HG02642 (cell line): ENCODE data around the gene CYB561.
A peak's percentile ranks its signal among the peaks of the same experiment; 100 is the strongest.

ENCODE experiments used
- ATAC-seq: cut with Tn5 transposase; IDR thresholded peaks from one replicate; pipeline ENCODE4 v1.9.1; 2021; ENCODE audit warnings: mild to moderate bottlenecking; ENCODE audit not compliant: unreplicated experiment, poor library complexity

The CYB561 gene, protein sequence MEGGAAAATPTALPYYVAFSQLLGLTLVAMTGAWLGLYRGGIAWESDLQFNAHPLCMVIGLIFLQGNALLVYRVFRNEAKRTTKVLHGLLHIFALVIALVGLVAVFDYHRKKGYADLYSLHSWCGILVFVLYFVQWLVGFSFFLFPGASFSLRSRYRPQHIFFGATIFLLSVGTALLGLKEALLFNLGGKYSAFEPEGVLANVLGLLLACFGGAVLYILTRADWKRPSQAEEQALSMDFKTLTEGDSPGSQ

DNA sequence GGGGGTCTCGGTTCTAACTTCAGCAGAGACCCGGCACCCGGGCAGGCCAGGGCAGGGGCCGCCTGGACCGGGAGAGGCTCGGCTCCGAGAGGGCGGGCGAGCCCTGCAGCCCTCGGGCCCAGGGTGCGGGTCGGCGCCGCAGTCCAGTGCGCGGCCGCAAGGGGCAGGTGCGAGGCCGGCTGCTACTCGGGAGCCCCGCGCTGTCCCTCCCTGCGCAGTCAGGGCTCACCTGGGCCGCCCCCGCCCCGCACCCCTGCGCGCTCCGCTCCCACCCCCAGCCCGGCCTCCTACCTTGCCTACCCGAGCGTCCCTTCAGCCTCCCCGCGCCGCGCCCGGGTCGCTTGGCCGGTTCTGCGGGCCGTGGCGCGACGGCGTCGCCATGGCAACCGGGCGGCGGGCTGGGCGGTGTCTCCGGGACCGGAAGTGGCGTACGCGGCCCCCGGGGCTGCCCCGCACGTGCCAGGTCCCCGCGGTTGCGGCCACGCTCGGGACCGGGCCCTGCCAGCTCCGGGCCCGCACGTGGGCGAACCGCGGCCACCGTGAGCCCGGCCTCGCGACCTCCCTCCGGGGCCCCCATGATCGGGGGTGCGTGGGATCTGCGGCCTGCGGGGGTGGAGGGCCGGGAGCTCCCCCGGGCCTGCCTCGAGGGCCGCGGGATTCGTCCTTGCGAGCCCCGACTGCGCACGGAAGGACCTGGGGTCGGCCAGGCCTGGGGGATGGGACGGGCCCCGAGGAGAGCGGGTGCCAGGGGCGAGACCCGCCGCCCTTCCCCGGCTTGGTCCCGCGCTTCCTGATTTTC, at the start of gene CYB561:
Gene CYB561, minus strand, starts transcription at position 353 of the 799 bp plus-strand sequence. CDS start 8,759 bp downstream, outside the sequence.
- ATAC-seq, result peak; percentile 67

DNA sequence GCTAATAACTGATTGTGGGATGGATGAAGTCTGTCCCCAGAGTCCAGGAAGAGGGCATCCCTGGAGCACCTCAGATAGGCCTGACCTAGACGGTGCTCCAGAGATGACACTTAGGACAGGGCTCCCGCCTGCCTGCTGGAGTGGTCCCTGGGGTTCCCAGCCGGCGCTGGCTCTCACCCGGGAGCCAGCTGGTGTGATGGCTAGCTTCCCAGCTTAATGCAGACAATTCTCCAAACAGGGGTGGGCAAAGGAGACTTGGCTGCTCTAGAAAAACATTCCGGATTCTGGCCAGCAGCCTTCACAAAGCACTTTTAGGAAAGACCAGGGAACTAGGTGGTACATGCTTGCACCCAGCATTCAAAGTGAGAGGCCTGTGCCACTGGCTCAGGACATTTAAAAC, 49.4 kb upstream of the CYB561 start:
- no peak for ATAC-seq

DNA sequence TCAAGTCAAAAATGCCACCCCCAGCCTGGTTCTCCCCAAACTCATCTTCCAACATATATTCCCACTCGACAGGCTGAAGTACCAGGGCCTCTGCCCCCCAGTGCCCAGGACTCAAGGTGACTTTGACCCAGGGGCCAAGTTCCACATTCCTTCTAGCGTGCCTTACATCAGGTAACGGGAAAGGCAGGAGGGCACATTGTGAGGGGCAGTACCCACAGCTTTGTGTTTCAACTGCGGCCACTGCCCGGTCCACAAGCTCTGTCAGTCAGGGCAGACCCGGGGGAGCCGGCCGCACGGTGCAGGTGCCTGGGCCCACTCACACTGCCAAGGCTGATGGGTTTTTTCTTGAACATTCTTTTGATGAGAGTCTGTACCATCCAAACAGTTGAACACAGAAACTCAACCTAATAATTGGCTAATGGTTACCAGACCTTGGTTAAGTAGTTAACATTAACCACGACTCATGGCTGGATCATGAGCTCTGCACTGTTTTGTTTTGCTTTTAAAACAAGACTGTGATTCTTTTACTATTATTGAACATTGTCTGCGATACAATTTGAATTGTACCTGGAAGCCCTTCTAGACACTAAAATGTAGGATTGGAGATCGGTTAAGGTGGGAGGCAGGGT, 48.3 kb upstream of the CYB561 start:
- no peak for ATAC-seq

DNA sequence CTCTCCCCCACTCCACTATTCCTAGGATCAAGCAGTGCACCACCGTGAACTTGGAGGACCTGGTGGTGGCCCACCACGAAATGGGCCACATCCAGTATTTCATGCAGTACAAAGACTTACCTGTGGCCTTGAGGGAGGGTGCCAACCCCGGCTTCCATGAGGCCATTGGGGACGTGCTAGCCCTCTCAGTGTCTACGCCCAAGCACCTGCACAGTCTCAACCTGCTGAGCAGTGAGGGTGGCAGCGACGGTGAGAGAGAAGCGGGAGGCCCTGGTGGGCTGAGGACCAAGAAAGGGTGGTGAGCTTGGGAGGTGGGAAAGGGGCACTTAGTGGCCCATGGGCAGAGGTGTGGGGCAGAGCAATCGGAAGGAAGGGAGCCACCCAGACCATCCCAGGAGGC, 47.3 kb upstream of the CYB561 start:
- ATAC-seq, result no peak

DNA sequence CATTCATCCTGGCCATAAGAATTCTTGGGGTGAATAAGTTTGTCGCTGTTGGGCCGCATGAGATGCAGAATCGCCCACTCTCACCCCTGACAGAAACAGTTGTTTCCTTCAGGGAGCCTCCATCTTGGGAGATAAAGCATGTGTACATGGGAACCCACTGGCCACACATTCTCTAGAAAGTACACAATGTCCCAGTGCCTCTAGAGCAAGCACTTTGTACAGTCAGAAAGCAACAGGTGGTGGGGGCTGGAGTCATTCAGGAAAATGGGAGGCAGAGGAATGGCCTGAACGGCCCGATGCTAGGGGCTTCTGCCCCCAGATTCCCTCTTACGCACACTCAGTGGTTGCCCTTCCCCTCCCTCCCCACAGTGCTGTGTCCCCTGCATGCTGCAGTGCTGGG, 46.8 kb upstream of the CYB561 start:
- ATAC-seq, result no peak

DNA sequence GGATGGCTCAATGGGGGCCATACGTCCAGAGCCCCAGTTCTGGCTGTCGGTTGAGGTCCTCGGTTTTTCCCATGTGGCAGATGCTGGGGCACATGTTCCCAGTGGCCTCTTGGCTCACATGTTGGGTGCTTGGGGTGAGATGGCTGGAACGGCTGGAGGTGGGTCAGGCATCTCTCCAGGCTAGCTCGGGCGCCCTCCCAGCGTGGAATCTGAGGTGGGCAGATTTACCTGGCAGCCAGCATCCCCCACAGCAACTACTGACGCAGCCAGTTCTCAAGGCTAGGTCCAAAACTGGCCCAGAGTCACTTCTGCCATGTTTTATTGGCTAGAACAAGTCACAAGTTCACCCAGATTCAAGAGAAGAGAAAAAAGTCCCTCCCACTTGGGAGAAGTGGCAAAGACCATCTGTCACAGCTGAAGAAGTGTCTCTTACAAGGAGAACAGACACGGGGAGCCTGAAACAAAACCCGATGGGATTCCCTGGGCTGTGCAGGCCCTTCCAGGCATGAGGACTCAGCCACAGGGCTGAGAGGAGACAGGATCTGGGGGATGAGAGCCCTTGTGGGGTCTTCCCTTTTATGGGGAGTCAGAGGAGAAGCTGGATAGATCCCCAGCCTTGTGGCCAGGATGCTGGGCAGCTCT, 46.0 kb upstream of the CYB561 start:
- ATAC-seq, result no peak

DNA sequence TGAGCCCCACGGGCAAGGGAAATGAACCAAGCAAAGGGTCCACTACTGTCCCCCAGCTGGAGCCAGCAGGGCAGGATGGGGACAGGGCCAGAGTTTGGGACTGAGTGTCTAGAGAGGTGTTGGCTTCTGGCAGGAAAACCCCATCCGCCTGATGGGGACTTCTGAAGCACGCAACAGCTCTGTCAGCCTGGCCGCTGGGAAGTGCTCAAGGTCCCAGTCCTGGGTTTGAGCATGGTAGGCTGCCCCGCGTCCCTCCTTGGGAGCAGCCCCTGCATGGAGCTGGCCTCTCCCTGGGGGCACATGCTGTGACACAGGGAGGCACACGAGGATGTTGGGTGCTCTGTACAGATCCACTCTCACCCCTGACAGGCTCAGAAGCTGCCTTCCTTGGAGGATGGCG, 45.3 kb upstream of the CYB561 start:
- ATAC-seq, result no peak

DNA sequence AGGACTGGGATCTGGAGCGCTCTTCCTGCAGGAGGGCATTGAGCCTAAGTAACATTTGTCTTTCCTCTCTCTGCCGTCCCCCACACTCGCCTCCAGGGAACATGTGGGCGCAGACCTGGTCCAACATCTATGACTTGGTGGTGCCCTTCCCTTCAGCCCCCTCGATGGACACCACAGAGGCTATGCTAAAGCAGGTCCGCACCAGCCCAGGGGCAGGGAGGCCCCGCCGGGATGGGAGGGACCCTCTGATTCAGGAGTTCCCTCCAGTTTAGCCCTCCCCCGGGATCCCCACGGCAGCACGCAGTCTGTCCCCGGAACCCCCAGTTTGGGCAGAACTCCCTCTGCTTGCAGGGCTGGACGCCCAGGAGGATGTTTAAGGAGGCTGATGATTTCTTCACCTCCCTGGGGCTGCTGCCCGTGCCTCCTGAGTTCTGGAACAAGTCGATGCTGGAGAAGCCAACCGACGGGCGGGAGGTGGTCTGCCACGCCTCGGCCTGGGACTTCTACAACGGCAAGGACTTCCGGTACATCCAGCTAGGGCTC, 44.8 kb upstream of the CYB561 start:
- no peak for ATAC-seq

DNA sequence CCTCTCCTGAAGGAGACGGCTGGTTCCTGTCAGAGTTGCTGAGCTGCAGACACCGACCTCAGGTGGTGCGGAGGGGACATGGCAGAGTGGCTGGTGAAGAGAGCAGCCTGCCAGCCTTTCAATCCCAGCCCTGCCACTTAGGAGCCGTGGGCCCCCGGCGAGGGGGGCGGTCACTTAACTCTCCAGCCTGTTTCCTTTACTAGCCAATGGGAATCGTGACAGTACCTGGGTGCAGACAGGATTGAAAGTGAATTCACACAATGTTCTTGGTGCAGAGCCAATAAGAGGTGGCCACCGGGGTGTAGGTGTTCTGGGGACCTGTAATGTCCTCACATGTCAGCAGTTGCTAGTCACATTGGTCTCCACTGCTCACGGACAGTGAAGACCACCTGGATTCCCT, 44.2 kb upstream of the CYB561 start:
- ATAC-seq, result no peak

DNA sequence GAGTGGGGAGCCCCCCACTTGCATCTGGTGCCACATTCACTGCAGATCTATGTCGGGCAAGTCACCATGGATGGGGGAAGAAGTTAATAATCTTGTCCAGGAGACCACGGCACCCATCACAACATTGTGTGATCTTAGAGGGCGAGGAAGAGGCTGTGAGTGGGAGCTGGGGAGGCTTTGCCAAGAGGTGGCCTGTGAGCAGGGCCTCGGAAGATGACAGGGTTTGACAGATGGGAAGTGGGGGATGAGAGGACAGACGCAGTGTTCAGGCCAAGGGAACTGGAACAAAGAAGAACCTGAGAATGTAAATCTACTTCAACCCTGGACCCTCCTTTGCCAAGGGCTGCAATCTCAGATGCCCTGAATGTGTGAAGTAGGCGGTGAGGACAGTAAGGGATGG, 43.2 kb upstream of the CYB561 start:
- ATAC-seq, result no peak

DNA sequence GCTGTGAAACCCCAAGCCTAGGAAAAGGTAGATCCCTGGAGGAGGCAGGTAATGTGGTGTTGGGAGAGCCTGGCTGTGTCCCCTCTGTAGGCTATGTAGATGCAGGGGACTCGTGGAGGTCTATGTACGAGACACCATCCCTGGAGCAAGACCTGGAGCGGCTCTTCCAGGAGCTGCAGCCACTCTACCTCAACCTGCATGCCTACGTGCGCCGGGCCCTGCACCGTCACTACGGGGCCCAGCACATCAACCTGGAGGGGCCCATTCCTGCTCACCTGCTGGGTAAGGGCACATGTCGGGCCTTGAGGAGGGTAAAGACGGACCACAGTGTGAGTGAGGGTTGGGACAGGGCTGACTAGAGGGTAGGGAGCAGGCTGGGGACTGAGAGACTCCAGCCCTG, 42.7 kb upstream of the CYB561 start:
- no peak for ATAC-seq

DNA sequence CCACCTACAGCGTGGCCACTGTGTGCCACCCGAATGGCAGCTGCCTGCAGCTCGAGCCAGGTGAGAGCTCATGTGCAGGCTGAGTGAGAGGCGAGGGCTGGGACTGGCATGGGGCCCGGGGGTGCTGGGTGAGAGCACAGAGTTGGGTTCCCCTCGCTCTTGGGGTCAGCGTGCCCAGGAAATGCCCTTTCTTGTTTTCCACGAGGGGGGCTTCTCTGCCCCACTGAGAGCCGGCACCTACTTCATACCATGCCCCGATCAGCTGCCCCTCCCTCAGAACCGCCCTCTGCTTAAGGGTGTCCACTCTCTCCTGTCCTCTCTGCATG, 40.9 kb upstream of the CYB561 start:
- ATAC-seq, result no peak

DNA sequence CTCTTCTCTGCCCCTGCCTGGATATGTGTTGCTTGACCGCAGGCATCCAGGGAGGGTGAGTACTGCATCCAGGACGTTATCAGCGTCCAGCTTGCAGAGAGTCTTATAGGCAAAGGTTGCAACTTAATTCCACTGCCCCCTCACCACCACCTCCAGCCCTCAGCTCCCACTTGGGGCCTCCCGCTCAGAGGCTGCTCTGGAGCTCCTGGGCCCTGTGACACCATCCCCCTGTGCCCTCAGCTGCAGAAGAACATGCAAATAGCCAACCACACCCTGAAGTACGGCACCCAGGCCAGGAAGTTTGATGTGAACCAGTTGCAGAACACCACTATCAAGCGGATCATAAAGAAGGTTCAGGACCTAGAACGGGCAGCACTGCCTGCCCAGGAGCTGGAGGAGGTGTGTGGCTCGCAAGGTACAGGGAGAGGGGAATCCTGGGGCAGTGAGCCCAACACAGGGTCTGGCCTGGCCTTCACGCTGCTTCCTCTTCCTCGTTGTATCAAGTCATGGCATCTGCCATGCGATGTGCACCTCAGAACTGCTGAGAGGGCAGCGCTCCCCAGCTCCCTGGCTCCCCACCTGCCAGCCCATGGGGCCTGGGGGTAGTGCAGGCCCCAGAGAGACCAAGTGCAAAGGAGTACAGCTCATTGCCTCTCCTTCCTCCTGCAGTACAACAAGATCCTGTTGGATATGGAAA, 40.4 kb upstream of the CYB561 start:
- ATAC-seq, result no peak

DNA sequence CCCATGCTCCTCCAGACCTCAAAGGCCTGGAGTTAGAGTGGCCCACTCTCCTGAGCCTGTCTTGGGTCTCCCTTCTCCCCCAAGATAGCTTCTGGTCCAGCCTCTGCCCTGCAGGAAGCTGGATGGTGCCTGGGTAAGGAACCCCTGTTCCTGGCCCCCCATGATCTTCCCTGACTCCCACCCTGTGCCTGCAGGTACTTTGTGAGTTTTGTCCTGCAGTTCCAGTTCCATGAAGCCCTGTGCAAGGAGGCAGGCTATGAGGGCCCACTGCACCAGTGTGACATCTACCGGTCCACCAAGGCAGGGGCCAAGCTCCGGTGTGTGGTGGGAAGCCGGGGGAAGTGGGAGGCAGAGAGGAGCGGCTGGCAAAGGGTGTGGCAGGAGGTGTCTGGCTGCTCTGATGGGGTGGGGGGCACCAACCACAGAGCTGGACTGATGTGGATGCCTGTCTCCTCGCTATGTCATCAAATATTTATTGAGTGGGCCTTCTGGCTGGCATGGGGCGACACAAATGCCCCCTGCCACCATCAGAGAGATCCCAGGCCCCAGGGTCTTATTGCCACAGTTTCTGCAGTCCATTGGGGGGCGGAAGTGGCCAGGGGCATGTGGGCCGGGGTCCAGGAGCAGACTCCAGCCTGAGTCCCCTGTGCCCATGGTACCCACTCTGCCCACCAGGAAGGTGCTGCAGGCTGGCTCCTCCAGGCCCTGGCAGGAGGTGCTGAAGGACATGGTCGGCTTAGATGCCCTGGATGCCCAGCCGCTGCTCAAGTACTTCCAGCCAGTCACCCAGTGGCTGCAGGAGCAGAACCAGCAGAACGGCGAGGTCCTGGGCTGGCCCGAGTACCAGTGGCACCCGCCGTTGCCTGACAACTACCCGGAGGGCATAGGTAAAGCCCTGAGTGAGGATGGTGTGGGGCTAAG, 37.8 kb upstream of the CYB561 start:
- no peak for ATAC-seq

DNA sequence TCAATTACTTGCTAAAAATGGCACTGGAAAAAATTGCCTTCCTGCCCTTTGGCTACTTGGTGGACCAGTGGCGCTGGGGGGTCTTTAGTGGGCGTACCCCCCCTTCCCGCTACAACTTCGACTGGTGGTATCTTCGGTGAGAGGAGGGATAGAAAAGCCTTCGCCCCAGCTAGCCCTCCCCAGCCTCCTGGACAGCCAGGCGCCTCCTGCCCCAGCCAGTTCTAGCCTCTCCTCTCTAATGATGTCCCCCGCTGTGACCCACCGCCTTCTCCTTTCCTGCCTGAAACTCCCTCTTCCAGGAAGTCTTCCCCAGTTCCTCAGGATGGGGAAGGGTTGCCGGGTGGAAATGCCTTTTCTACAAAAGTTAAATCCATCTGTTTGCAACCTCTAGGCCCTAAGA, 36.9 kb upstream of the CYB561 start:
- ATAC-seq, result no peak

DNA sequence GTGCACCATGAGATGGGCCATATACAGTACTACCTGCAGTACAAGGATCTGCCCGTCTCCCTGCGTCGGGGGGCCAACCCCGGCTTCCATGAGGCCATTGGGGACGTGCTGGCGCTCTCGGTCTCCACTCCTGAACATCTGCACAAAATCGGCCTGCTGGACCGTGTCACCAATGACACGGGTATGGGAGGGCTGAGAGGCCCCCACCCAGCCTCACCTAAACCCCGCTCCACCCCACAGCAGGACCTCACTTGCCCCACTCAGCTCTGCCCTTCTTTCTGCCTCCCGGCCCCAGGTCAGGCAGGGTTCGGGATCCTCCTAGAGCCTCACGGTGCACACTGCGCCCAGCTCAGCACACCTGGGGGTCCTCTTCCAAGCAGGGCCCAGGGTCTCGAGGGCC, 36.4 kb upstream of the CYB561 start:
- no peak for ATAC-seq

DNA sequence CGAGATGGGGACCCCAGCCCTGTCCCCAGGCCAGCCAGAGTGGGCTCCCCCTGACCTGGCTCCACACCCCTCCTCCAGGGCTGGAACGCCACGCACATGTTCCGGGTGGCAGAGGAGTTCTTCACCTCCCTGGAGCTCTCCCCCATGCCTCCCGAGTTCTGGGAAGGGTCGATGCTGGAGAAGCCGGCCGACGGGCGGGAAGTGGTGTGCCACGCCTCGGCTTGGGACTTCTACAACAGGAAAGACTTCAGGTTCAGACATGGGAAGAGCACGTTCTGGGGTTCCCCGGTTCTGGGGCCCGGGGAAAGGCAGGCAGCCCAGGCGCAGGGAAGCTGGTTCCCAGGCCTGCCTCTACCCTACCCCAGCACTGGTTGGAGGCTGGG, 35.4 kb upstream of the CYB561 start:
- no peak for ATAC-seq

DNA sequence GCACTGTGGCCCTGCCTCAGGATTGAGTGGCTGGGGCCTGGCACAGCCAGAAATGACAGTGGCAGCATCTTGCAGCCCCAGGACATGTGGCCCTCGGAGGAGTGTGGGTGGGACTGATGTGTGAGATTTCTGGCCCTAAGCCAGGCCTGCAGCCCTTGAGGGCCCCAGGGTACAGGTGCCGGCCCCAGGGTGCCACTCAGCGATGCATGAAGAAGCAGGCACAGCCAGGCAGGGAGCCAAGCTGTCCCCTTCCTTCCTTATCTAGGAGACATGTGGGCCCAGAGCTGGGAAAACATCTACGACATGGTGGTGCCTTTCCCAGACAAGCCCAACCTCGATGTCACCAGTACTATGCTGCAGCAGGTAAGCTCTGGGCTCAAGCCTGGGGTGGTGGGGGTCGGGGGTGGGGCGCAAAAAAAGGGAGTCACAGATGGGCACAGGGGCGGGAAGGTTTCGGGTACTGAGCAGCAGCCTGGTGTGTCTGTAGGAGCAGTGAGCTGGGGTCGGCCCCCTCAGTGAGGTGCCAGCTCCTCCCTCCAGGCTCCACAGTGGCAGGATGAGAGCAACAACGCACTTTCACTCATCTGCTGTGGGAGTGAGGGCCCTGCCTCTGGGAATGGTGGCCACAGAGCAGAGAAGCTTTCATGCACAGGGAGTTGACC, 34.9 kb upstream of the CYB561 start:
- no peak for ATAC-seq
